PFSK-1 (cell line): ENCODE measurements around the gene SHFL.

Experiments used
- FOXP2 ChIP-seq: optimal IDR thresholded peaks from 2 replicates; pipeline ENCODE3; 2011; ENCODE audit warnings: borderline replicate concordance, control low read depth, inconsistent platforms; ENCODE audit not compliant: insufficient read depth; ENCODE audit errors: extremely low read length, extremely low read depth
- POLR2AphosphoS5 ChIP-seq: IDR thresholded peaks from 2 replicates; pipeline ENCODE4 v1.6.1; 2012; ENCODE audit warnings: low read depth, mild to moderate bottlenecking, control low read depth, low read length, moderate library complexity
- SIN3A ChIP-seq: IDR thresholded peaks from 2 replicates; pipeline ENCODE4 v1.6.1; 2012; ENCODE audit warnings: mild to moderate bottlenecking, low read length, moderate library complexity, borderline replicate concordance; ENCODE audit not compliant: insufficient read depth
- TAF1 ChIP-seq: IDR thresholded peaks from 2 replicates; pipeline ENCODE4 v1.6.1; 2012; ENCODE audit warnings: low read length, control low read depth, borderline replicate concordance; ENCODE audit not compliant: insufficient read depth
- TF ChIP-seq, protein P1 (sequence below), 2 experiments: IDR thresholded peaks; 2 replicates each; pipeline versions ENCODE4 v1.6.1 to v1.8.0; 2011 to 2012; ENCODE audit warnings: low read depth in 2 of 2, low read length in 2 of 2, control low read depth in 1 of 2, inconsistent platforms in 1 of 2, mild to moderate bottlenecking in 1 of 2, moderate library complexity in 1 of 2; ENCODE audit not compliant: insufficient read depth in 1 of 2

Gene SHFL

DNA sequence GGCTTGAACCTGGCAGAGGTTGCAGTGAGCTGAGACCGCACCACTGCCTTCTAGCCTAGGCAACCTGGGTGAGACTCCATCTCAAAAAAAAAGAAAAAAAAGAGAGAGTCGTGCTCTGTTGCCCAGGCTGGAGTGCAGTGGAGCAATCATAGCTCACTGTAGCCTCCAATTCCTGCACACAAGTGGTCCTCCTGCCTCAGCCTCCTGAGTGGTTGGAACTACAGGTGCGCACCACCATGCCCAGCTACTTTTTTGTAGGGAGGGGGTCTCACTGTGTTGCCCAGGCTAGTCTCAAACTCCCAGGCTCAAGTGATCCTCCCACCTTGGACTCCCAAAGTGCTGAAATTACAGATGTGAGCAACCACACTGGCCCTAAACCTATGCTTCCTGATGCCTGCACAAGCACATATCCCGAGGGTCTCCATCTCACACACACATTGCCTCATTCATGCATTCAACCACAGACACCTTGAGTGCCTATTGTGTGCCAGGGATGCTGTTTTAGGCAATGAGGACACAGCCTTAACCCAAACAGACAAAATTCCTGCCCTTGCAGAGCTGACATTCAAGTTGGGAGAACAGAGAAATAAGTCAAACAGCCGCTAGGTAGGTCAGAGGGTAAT is 14.2 kb downstream of the SHFL start:
- TF ChIP-seq POLR2AphosphoS5 (no peak), TAF1 (no peak), SIN3A (no peak), FOXP2 (no peak)
- TF ChIP-seq, protein P1, sequence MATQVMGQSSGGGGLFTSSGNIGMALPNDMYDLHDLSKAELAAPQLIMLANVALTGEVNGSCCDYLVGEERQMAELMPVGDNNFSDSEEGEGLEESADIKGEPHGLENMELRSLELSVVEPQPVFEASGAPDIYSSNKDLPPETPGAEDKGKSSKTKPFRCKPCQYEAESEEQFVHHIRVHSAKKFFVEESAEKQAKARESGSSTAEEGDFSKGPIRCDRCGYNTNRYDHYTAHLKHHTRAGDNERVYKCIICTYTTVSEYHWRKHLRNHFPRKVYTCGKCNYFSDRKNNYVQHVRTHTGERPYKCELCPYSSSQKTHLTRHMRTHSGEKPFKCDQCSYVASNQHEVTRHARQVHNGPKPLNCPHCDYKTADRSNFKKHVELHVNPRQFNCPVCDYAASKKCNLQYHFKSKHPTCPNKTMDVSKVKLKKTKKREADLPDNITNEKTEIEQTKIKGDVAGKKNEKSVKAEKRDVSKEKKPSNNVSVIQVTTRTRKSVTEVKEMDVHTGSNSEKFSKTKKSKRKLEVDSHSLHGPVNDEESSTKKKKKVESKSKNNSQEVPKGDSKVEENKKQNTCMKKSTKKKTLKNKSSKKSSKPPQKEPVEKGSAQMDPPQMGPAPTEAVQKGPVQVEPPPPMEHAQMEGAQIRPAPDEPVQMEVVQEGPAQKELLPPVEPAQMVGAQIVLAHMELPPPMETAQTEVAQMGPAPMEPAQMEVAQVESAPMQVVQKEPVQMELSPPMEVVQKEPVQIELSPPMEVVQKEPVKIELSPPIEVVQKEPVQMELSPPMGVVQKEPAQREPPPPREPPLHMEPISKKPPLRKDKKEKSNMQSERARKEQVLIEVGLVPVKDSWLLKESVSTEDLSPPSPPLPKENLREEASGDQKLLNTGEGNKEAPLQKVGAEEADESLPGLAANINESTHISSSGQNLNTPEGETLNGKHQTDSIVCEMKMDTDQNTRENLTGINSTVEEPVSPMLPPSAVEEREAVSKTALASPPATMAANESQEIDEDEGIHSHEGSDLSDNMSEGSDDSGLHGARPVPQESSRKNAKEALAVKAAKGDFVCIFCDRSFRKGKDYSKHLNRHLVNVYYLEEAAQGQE (IDR thresholded peaks at IDR 0.05; ENCODE audit: insufficient read depth in 1 of 2, low read depth in 2 of 2, low read length in 2 of 2): no peak

DNA sequence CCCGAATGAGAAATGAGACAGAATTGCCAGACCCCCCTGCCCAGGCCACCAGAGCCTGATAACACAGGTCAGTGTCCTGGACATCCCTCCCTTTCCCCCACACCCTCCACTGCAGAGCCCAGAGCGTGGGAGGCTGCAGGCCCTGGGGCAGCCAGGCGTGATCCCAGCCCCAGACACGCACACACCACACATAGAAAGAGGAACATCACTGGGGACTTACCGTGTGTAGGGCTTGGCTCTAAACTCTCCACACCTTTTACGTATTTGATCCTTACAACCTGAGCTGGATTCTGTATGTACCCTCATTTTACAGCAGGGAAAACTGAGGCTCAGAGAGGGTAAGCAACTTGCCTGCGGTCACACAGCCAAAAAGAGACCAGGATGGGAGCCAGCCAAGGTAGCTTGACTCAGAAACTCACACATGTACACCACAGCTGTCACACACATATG is 16.7 kb downstream of the SHFL start:
- TF ChIP-seq FOXP2: no peak
- no peak for TF ChIP-seq TAF1
- TF ChIP-seq, protein P1 (IDR thresholded peaks at IDR 0.05; ENCODE audit: insufficient read depth in 1 of 2, low read depth in 2 of 2, low read length in 2 of 2): no peak
- TF ChIP-seq SIN3A: no peak

- no peak for TF ChIP-seq TAF1
- TF ChIP-seq POLR2AphosphoS5: no peak
- no peak for TF ChIP-seq FOXP2
- no peak for TF ChIP-seq SIN3A
- TF ChIP-seq, protein P1 (IDR thresholded peaks at IDR 0.05; ENCODE audit: insufficient read depth in 1 of 2, low read depth in 2 of 2, low read length in 2 of 2): no peak
These were observed 18.0 kb downstream of the SHFL start for GRCh38 chr19:10104130-10104513.

GRCh38 chr19:10104665-10105508 is 18.8 kb downstream of the SHFL start:
- TF ChIP-seq POLR2AphosphoS5: no peak
- TF ChIP-seq, protein P1 (IDR thresholded peaks at IDR 0.05; ENCODE audit: insufficient read depth in 1 of 2, low read depth in 2 of 2, low read length in 2 of 2): no peak
- TF ChIP-seq SIN3A: no peak
- TF ChIP-seq FOXP2: no peak
- TF ChIP-seq TAF1: no peak

GRCh38 chr19:10105509-10106099 is 19.5 kb downstream of the SHFL start:
- TF ChIP-seq FOXP2 (no peak), SIN3A (no peak), TAF1 (no peak), POLR2AphosphoS5 (no peak)
- TF ChIP-seq, protein P1 (IDR thresholded peaks at IDR 0.05; ENCODE audit: insufficient read depth in 1 of 2, low read depth in 2 of 2, low read length in 2 of 2): no peak
